Mesothelial cell of epicardium (in vitro differentiated cells): Measurements from ENCODE around the gene EDEM2. TPM values are rescaled to one million over a fixed set of nuclear protein-coding genes. Genes with fewer than 3 reads are reported as not detected.

Experiments used
- DNase-seq, 2 experiments: peaks; one replicate each; pipeline ENCODE4 v3.0.0; 2021; ENCODE audit warnings: low spot score in 2 of 2; ENCODE audit not compliant: unreplicated experiment in 2 of 2
- H3K27ac Mint-ChIP-seq: 2 replicates; pipeline ENCODE4 v1.8.0; 2021; ENCODE audit warnings: mixed read lengths
- H3K27me3 Mint-ChIP-seq: 2 replicates; pipeline ENCODE4 v1.8.0; 2021; ENCODE audit warnings: low read depth, mixed read lengths
- H3K36me3 Mint-ChIP-seq: 2 replicates; pipeline ENCODE4 v1.8.0; 2021; ENCODE audit warnings: mixed read lengths
- H3K4me1 Mint-ChIP-seq: 2 replicates; pipeline ENCODE4 v1.8.0; 2021; ENCODE audit warnings: mixed read lengths
- H3K4me3 Mint-ChIP-seq: 2 replicates; pipeline ENCODE4 v1.8.0; 2021; ENCODE audit warnings: mild to moderate bottlenecking, moderate library complexity, mixed read lengths
- H3K9me3 Mint-ChIP-seq: 2 replicates; pipeline ENCODE4 v1.8.0; 2021; ENCODE audit warnings: mixed read lengths
- CTCF ChIP-seq: fragments of 200-600 bp; sonication (generic); IDR thresholded peaks from one replicate; pipeline ENCODE4 v1.5.0; 2021; ENCODE audit warnings: antibody characterized with exemption; ENCODE audit not compliant: unreplicated experiment
- total RNA-seq: library from RNA; stranded (reverse); gene quantifications from 3 replicates; pipeline ENCODE4 v1.2.1, GENCODE V29; 2021

Gene EDEM2
- total RNA-seq, 1 donor from 2014 or later = 16.5 TPM

GRCh38 chr20:35129647-35130069 lies 17.5 kb downstream of the EDEM2 start:
- H3K4me3 Mint-ChIP-seq = no peak overlapping the region
- no peak for TF ChIP-seq CTCF
- no peaks in the 10 kb centered on the region for H3K27me3 Mint-ChIP-seq
- no peak overlapping the region for H3K27ac Mint-ChIP-seq
- no peak for DNase-seq
- H3K36me3 Mint-ChIP-seq = peaks cover 39% of the 10 kb centered on the region
- H3K9me3 Mint-ChIP-seq = no peaks in the 10 kb centered on the region
- H3K4me1 Mint-ChIP-seq = no peaks in the 10 kb centered on the region

- Mint-ChIP-seq H3K4me3 (no peak overlapping the region), H3K27me3 (no peaks in the 10 kb centered on the region), H3K4me1 (no peaks in the 10 kb centered on the region), H3K9me3 (no peaks in the 10 kb centered on the region), H3K27ac (no peak overlapping the region), H3K36me3 (peaks cover 38% of the 10 kb centered on the region)
- no peak for TF ChIP-seq CTCF
- DNase-seq = no peak
Measured at GRCh38 chr20:35125753-35126152, 21.4 kb downstream of the EDEM2 start.

- no peak for DNase-seq
- no peak overlapping the region for H3K4me3 Mint-ChIP-seq
- H3K27me3 Mint-ChIP-seq = no peaks in the 10 kb centered on the region
- H3K4me1 Mint-ChIP-seq = no peaks in the 10 kb centered on the region
- H3K27ac Mint-ChIP-seq = no peak overlapping the region
- no peak for TF ChIP-seq CTCF
- no peaks in the 10 kb centered on the region for H3K9me3 Mint-ChIP-seq
- peaks cover 46% of the 10 kb centered on the region for H3K36me3 Mint-ChIP-seq
Measured at GRCh38 chr20:35122756-35123405, 24.3 kb downstream of the EDEM2 start.

GRCh38 chr20:35121186-35121585 lies 25.9 kb downstream of the EDEM2 start:
- no peak overlapping the region for H3K27ac Mint-ChIP-seq
- no peak overlapping the region for H3K4me3 Mint-ChIP-seq
- TF ChIP-seq CTCF = no peak
- peaks cover 47% of the 10 kb centered on the region for H3K36me3 Mint-ChIP-seq
- H3K27me3 Mint-ChIP-seq = no peaks in the 10 kb centered on the region
- no peaks in the 10 kb centered on the region for H3K9me3 Mint-ChIP-seq
- H3K4me1 Mint-ChIP-seq = no peaks in the 10 kb centered on the region
- no peak for DNase-seq

GRCh38 chr20:35120012-35120701 lies 27.0 kb downstream of the EDEM2 start:
- Mint-ChIP-seq H3K27ac (no peak overlapping the region), H3K36me3 (peaks cover 42% of the 10 kb centered on the region), H3K9me3 (no peaks in the 10 kb centered on the region), H3K4me3 (no peak overlapping the region), H3K4me1 (no peaks in the 10 kb centered on the region), H3K27me3 (no peaks in the 10 kb centered on the region)
- no peak for DNase-seq
- no peak for TF ChIP-seq CTCF
